HepG2 (cell line): ENCODE results near the gene AMN. TPM values are rescaled to one million over a fixed set of nuclear protein-coding genes. Genes with fewer than 3 reads are reported as not detected.

Source experiments
- ARID5B ChIP-seq: IDR thresholded peaks from 2 replicates; pipeline ENCODE4 v1.4.0; 2020; ENCODE audit warnings: mild to moderate bottlenecking, missing genetic modification reagents
- ESRRA ChIP-seq: sonication (generic); formaldehyde crosslinking; IDR thresholded peaks from 2 replicates; pipeline ENCODE4 v1.5.1; 2020; ENCODE audit warnings: mild to moderate bottlenecking, low read depth, missing genetic modification reagents
- NR1H2 ChIP-seq: sonication (generic); formaldehyde crosslinking; IDR thresholded peaks from 2 replicates; pipeline ENCODE4 v1.8.1; 2022; ENCODE audit warnings: low read depth, missing genetic modification reagents, borderline replicate concordance
- TP53 ChIP-seq: sonication (generic); formaldehyde crosslinking; conservative IDR thresholded peaks from 2 replicates; pipeline ENCODE4 v1.4.0; 2020; ENCODE audit warnings: missing genetic modification reagents
- WIZ ChIP-seq: sonication (generic); formaldehyde crosslinking; IDR thresholded peaks from 2 replicates; pipeline ENCODE4 v1.5.1; 2020; ENCODE audit warnings: mild to moderate bottlenecking, missing genetic modification reagents
- ZEB1 ChIP-seq: IDR thresholded peaks from 2 replicates; pipeline ENCODE4 v1.6.1; 2012; ENCODE audit warnings: mild to moderate bottlenecking, low read depth, inconsistent platforms; ENCODE audit not compliant: insufficient replicate concordance
- ZNF703 ChIP-seq: sonication (generic); formaldehyde crosslinking; IDR thresholded peaks from 2 replicates; pipeline ENCODE4 v1.5.1; 2020; ENCODE audit warnings: missing genetic modification reagents, mild to moderate bottlenecking, moderate library complexity, borderline replicate concordance
- ZNF770 ChIP-seq: sonication (generic); formaldehyde crosslinking; IDR thresholded peaks from 2 replicates; pipeline ENCODE4 v1.5.0; 2020; ENCODE audit warnings: mild to moderate bottlenecking, missing genetic modification reagents
- polyA plus RNA-seq, 8 experiments: library from polyadenylated mRNA; depleted of rRNA in 3 of 8; stranded (reverse) in 7 of 8; unstranded in 1 of 8; fragments of >200 nt; fragmentation: Illumina TruSeq in 4 of 8; extraction: Trizol in 4 of 8; gene quantifications; 2 replicates each; pipeline versions ENCODE4 v1.2.1 to v1.2.3, GENCODE V29; 2011 to 2016; ENCODE audit warnings: low read depth in 4 of 8, missing spikeins in 1 of 8, mixed read lengths in 1 of 8; ENCODE audit not compliant: insufficient read depth in 1 of 8
- total RNA-seq, 5 experiments: library from RNA; depleted of rRNA; stranded (reverse); fragments of >200 nt; fragmentation: Illumina TruSeq; extraction: Trizol; gene quantifications; 2 replicates each; pipeline ENCODE4 v1.2.3, GENCODE V29; 2016; ENCODE audit warnings: low read depth in 1 of 5
- TF ChIP-seq, protein P1 (sequence below): sonication (generic); formaldehyde crosslinking; IDR thresholded peaks from 2 replicates; pipeline ENCODE4 v1.4.0; 2020; ENCODE audit warnings: mild to moderate bottlenecking, missing genetic modification reagents
- TF ChIP-seq, protein P2 (sequence below): sonication (generic); formaldehyde crosslinking; IDR thresholded peaks from 2 replicates; pipeline ENCODE4 v1.4.0; 2020; ENCODE audit warnings: mild to moderate bottlenecking, missing genetic modification reagents
- TF ChIP-seq, protein P3 (sequence below): sonication (generic); formaldehyde crosslinking; IDR thresholded peaks from 2 replicates; pipeline ENCODE4 v1.4.0; 2020; ENCODE audit warnings: mild to moderate bottlenecking, missing genetic modification reagents

AMN gene
- total and polyA plus RNA-seq, 2 of the 13 experiments (the other 11 are each of a cell fraction or from before 2014, with no cell fraction given): 9.8 to 33.1 TPM

GRCh38 chr14:102922490-102923200, at the start of gene AMN (continued):
- TF ChIP-seq, protein P1, sequence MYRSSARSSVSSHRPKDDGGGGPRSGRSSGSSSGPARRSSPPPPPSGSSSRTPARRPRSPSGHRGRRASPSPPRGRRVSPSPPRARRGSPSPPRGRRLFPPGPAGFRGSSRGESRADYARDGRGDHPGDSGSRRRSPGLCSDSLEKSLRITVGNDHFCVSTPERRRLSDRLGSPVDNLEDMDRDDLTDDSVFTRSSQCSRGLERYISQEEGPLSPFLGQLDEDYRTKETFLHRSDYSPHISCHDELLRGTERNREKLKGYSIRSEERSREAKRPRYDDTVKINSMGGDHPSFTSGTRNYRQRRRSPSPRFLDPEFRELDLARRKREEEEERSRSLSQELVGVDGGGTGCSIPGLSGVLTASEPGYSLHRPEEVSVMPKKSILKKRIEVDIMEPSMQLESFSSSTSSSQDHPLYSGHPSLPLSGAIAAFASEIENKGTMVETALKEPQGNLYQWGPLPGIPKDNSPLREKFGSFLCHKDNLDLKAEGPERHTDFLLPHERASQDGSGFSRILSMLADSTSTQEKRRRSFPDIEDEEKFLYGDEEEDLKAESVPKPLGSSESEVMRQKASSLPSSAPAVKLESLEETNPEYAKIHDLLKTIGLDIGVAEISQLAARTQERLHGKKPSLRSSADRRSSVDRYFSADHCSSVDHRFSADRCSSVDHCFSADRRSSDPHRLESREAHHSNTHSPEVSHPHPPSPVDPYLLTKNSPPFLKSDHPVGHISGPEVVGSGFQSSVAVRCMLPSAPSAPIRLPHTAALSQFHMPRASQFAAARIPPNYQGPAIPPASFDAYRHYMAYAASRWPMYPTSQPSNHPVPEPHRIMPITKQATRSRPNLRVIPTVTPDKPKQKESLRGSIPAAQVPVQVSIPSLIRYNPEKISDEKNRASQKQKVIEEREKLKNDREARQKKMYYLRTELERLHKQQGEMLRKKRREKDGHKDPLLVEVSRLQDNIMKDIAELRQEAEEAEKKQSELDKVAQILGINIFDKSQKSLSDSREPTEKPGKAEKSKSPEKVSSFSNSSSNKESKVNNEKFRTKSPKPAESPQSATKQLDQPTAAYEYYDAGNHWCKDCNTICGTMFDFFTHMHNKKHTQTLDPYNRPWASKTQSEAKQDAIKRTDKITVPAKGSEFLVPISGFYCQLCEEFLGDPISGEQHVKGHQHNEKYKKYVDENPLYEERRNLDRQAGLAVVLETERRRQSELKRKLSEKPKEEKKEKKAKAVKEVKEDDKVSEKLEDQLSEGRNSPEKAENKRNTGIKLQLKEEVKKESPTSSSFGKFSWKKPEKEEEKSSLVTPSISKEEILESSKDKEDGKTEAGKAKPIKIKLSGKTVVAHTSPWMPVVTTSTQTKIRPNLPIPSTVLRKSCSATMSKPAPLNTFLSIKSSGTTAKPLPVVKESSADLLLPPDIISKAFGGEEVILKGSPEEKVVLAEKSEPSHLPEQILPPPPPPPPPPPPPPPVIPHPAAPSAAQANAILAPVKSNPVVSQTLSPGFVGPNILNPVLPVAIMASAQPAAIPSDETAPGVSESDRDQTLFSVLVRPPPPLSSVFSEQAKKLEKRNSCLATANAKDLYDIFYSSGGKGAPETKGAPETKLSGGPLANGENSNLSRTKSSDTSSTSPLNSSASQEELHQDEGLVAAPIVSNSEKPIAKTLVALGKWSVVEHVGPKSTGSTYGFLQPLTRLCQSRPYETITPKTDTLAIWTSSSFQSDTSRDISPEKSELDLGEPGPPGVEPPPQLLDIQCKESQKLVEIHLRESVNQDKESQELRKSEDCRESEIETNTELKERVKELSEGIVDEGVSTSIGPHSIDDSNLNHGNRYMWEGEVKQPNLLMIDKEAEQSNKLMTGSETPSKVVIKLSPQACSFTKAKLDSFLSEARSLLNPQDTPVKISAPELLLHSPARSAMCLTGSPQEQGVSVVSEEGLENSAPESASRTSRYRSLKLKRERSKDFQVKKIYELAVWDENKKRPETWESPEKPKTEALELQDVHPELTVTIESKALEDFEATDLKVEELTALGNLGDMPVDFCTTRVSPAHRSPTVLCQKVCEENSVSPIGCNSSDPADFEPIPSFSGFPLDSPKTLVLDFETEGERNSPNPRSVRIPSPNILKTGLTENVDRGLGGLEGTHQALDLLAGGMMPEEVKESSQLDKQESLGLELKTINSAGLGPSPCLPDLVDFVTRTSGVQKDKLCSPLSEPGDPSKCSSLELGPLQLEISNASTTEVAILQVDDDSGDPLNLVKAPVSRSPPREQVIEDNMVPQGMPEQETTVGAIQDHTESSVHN (CRISPR knock-in tag): no peak
- TF ChIP-seq ZNF770 (CRISPR knock-in tag): peak; percentile 89
- TF ChIP-seq ARID5B (CRISPR knock-in tag): peak; percentile 55
- TF ChIP-seq WIZ (CRISPR knock-in tag): peak; percentile 54; the same call in 1 of the 2 replicates
- no peak for TF ChIP-seq NR1H2
- peak; percentile 55; the same call in 1 of the 2 replicates for TF ChIP-seq ESRRA (CRISPR knock-in tag)
- TF ChIP-seq, protein P2, sequence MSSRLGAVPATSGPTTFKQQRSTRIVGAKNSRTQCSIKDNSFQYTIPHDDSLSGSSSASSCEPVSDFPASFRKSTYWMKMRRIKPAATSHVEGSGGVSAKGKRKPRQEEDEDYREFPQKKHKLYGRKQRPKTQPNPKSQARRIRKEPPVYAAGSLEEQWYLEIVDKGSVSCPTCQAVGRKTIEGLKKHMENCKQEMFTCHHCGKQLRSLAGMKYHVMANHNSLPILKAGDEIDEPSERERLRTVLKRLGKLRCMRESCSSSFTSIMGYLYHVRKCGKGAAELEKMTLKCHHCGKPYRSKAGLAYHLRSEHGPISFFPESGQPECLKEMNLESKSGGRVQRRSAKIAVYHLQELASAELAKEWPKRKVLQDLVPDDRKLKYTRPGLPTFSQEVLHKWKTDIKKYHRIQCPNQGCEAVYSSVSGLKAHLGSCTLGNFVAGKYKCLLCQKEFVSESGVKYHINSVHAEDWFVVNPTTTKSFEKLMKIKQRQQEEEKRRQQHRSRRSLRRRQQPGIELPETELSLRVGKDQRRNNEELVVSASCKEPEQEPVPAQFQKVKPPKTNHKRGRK (CRISPR knock-in tag): no peak
- TF ChIP-seq TP53 (CRISPR knock-in tag): no peak
- no peak for TF ChIP-seq ZEB1
- TF ChIP-seq, protein P3, sequence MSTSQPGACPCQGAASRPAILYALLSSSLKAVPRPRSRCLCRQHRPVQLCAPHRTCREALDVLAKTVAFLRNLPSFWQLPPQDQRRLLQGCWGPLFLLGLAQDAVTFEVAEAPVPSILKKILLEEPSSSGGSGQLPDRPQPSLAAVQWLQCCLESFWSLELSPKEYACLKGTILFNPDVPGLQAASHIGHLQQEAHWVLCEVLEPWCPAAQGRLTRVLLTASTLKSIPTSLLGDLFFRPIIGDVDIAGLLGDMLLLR (CRISPR knock-in tag): peak; percentile 76
- no peak for TF ChIP-seq ZNF703
